GM21619 (cell line): ENCODE measurements around the gene UBE3C.
A peak's percentile ranks its signal among the peaks of the same experiment; 100 is the strongest.
"Not testable (repeated sequence)": the region's sequence is repeated elsewhere in the genome, so short reads cannot be mapped to it uniquely, and the experiment has no call there.

ENCODE experiments used
- ATAC-seq: cut with Tn5 transposase; IDR thresholded peaks from one replicate; pipeline ENCODE4 v1.9.1; 2021; ENCODE audit not compliant: unreplicated experiment

Gene UBE3C

GRCh38 chr7:157138424-157139110, at the start of gene UBE3C:
Gene UBE3C (plus strand): TSS chr7:157138926. CDS start chr7:157139273, 347 bp downstream.
- ATAC-seq = peak; percentile 81

- ATAC-seq = no peak
These were observed 49.6 kb upstream of the UBE3C start for GRCh38 chr7:157089100-157089610.

GRCh38 chr7:157090485-157091165, 48.1 kb upstream of the UBE3C start:
- ATAC-seq = no peak

- no peak for ATAC-seq
These were observed 42.3 kb upstream of the UBE3C start for GRCh38 chr7:157096286-157097055.

GRCh38 chr7:157097056-157097329, 41.7 kb upstream of the UBE3C start:
- ATAC-seq = no peak

- ATAC-seq = no peak
These were observed 41.2 kb upstream of the UBE3C start for GRCh38 chr7:157097569-157097968.

GRCh38 chr7:157100005-157100404, 38.7 kb upstream of the UBE3C start:
- not testable (repeated sequence) for ATAC-seq

GRCh38 chr7:157103641-157104040, 35.1 kb upstream of the UBE3C start:
- ATAC-seq = not testable (repeated sequence)

- no peak for ATAC-seq
These were observed 27.4 kb upstream of the UBE3C start for GRCh38 chr7:157111311-157111710.

GRCh38 chr7:157112706-157113105, 26.0 kb upstream of the UBE3C start:
- no peak for ATAC-seq

GRCh38 chr7:157113607-157114006, 25.1 kb upstream of the UBE3C start:
- ATAC-seq = no peak

- no peak for ATAC-seq
These were observed 22.0 kb upstream of the UBE3C start for GRCh38 chr7:157116762-157117161.

- ATAC-seq = no peak
These were observed 20.9 kb upstream of the UBE3C start for GRCh38 chr7:157117796-157118195.

- ATAC-seq = no peak
These were observed 18.5 kb upstream of the UBE3C start for GRCh38 chr7:157120181-157120580.

GRCh38 chr7:157121184-157121715, 17.5 kb upstream of the UBE3C start:
- ATAC-seq = no peak

GRCh38 chr7:157122800-157123495, 15.8 kb upstream of the UBE3C start:
- ATAC-seq = no peak

- ATAC-seq = no peak
These were observed 14.0 kb upstream of the UBE3C start for GRCh38 chr7:157124690-157125089.

- ATAC-seq = no peak
These were observed 13.1 kb upstream of the UBE3C start for GRCh38 chr7:157125376-157126223.

GRCh38 chr7:157126921-157127320, 11.8 kb upstream of the UBE3C start:
- ATAC-seq = no peak

- ATAC-seq = no peak
These were observed 9.5 kb upstream of the UBE3C start for GRCh38 chr7:157129200-157129599.
